Small intestine (tissue), 7 donors: ENCODE data around the gene TMCC2. TPM values are rescaled to one million over a fixed set of nuclear protein-coding genes. Genes with fewer than 3 reads are reported as not detected.

ENCODE experiments used
- DNase-seq, 2 donors: peaks; one replicate each; pipeline versions ENCODE4 v3.0.0 to v3.0.0-alpha.2; 2013
- FAIRE-seq: peaks from 2 replicates; lab custom pipeline; 2012; peaks lifted over from hg19 to GRCh38; lab: Jason Lieb, UNC
- H3K27ac ChIP-seq, 3 donors: one replicate each; pipeline ENCODE4 v1.5.1; 2013; ENCODE audit warnings: low read length in 2 of 3, mild to moderate bottlenecking in 2 of 3, control low read depth in 1 of 3, inconsistent platforms in 1 of 3, low read depth in 1 of 3, moderate library complexity in 1 of 3
- H3K27me3 ChIP-seq, 3 donors: one replicate each; pipeline ENCODE4 v1.6.1; 2013; ENCODE audit warnings: low read length in 3 of 3, inconsistent platforms in 1 of 3; ENCODE audit not compliant: control insufficient read depth in 3 of 3, insufficient read depth in 3 of 3
- H3K36me3 ChIP-seq, 3 donors: one replicate each; pipeline ENCODE4 v1.6.1; 2013; ENCODE audit warnings: low read length in 3 of 3, inconsistent platforms in 1 of 3, low read depth in 1 of 3, mild to moderate bottlenecking in 1 of 3, moderate library complexity in 1 of 3; ENCODE audit not compliant: control insufficient read depth in 3 of 3, insufficient read depth in 2 of 3
- H3K4me1 ChIP-seq, 3 donors: one replicate each; pipeline ENCODE4 v1.6.1; 2013; ENCODE audit warnings: low read length in 2 of 3, inconsistent platforms in 1 of 3, low read depth in 1 of 3, mild to moderate bottlenecking in 1 of 3, moderate library complexity in 1 of 3; ENCODE audit not compliant: control insufficient read depth in 3 of 3, insufficient read depth in 2 of 3
- H3K4me3 ChIP-seq, 3 donors: one replicate each; pipeline ENCODE4 v1.5.1; 2013; ENCODE audit warnings: low read length in 3 of 3, control low read depth in 1 of 3, inconsistent platforms in 1 of 3, low read depth in 1 of 3, mild to moderate bottlenecking in 1 of 3, moderate library complexity in 1 of 3
- H3K9me3 ChIP-seq, 2 donors: one replicate each; pipeline ENCODE4 v1.6.1; 2013; ENCODE audit warnings: low read depth in 1 of 2, low read length in 1 of 2; ENCODE audit not compliant: control insufficient read depth in 2 of 2, insufficient read depth in 1 of 2
- WGBS, 3 donors: extraction: QIAGEN DNeasy Blood & Tissue Kit; methylation state at CpG; one replicate each; pipeline ENCODE4 v1.1.7; 2013; 5-methylcytosine and 5-hydroxymethylcytosine counted together
- polyA plus RNA-seq, 4 donors: library from polyadenylated mRNA; stranded (reverse) in 3 of 4; unstranded in 1 of 4; fragments of 200-250 nt in 3 of 4; fragments of 120-200 nt in 1 of 4; gene quantifications; one replicate each; pipeline versions ENCODE4 v1.2.1 to v1.2.3, GENCODE V29; 2013
- donor health status: healthy with polysubstance abuse.
- donor health status: control.
- donor health status: control.
- donor health status: Bipolar disorder and iron deficiency.
- donor health status: healthy.

The TMCC2 gene
- polyA plus RNA-seq, 4 donors: 0.54 to 1.7 (median 0.96) TPM

DNA sequence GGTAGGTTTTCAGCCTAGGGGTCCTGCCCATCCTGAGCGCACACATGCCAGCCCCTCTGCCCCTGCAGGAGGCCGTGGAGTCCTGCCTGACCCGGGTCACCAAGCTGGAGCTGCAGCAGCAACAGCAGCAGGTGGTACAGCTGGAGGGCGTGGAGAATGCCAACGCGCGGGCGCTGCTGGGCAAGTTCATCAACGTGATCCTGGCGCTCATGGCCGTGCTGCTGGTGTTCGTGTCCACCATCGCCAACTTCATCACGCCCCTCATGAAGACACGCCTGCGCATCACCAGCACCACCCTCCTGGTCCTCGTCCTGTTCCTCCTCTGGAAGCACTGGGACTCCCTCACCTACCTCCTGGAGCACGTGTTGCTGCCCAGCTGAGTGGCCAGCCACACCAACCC lies 44.0 kb downstream of the TMCC2 start:
- DNase-seq (no peak), FAIRE-seq (no peak)
- 65 to 87% (median 78%) methylated on average over 18 of the region's 18 CpGs for WGBS, 3 donors
- peaks cover 0 to 6% (median 0%) of the 10 kb centered on the region in 3 donors for H3K4me1 ChIP-seq
- peaks cover 0 to 13% (median 0%) of the 10 kb centered on the region in 3 donors for H3K36me3 ChIP-seq
- H3K4me3 ChIP-seq: no peak overlapping the region
- H3K9me3 ChIP-seq: no peaks in the 10 kb centered on the region
- H3K27ac ChIP-seq: no peak overlapping the region
- H3K27me3 ChIP-seq: no peaks in the 10 kb centered on the region

DNA sequence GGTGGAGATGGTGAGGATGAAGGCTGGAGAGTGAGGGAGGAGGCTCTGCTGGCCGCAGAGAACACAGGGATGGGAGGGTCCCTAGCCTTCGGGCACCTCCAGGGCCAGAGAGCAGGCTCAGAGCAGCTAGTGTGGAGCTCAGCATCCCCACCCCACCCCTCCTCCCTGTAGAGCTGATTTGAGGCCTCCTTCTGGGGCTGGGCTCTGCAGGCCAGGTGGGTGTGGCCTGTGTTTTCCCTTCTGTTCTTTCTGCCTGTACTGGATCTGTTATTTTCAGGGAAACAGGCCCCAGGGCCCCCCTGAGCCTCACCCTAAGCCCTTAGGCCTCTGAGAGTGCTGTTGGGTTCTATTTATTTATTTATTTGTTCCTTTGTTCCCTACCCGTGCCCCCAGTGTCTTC lies 44.8 kb downstream of the TMCC2 start:
- Histone ChIP-seq H3K27me3 (no peaks in the 10 kb centered on the region), H3K4me1 (peaks cover 0 to 6% (median 0%) of the 10 kb centered on the region in 3 donors), H3K9me3 (no peaks in the 10 kb centered on the region), H3K36me3 (peaks cover 0 to 13% (median 0%) of the 10 kb centered on the region in 3 donors), H3K27ac (no peak overlapping the region), H3K4me3 (no peak overlapping the region)
- no peak for DNase-seq
- FAIRE-seq: no peak
- WGBS, 3 donors: 79 to 82% (median 81%) methylated on average over 3 of the region's 3 CpGs

DNA sequence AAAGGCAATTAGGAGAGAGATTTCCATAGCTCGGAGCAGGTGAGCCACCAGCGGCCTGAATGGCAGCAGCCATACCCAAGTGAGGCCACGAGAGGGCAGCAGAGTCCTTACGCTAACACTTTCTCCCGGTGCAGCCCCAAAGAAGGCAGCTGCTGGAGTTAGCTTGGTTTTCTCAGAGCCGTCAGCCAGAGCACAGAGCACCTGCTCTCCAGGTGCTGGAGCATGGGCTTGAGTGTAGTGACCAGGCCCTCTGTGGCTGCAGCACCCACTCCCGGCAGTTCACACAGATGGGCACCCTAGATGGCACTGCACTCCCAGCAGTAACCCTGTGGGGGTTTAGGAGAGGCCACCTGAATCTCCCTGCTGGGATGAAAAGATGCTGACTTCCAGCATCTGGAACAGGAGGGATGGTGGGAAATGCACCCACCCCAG lies 45.8 kb downstream of the TMCC2 start:
- H3K27ac ChIP-seq: no peak overlapping the region
- FAIRE-seq (no peak), DNase-seq (peak; percentile 85 to 90)
- no peak overlapping the region for H3K4me3 ChIP-seq
- peaks cover 0 to 13% (median 0%) of the 10 kb centered on the region in 3 donors for H3K36me3 ChIP-seq
- WGBS, 3 donors: 2 to 9% (median 5%) methylated on average over 4 to 7 of the region's 7 CpGs
- no peaks in the 10 kb centered on the region for H3K27me3 ChIP-seq
- H3K4me1 ChIP-seq: peaks cover 0 to 6% (median 0%) of the 10 kb centered on the region in 3 donors
- no peaks in the 10 kb centered on the region for H3K9me3 ChIP-seq

DNA sequence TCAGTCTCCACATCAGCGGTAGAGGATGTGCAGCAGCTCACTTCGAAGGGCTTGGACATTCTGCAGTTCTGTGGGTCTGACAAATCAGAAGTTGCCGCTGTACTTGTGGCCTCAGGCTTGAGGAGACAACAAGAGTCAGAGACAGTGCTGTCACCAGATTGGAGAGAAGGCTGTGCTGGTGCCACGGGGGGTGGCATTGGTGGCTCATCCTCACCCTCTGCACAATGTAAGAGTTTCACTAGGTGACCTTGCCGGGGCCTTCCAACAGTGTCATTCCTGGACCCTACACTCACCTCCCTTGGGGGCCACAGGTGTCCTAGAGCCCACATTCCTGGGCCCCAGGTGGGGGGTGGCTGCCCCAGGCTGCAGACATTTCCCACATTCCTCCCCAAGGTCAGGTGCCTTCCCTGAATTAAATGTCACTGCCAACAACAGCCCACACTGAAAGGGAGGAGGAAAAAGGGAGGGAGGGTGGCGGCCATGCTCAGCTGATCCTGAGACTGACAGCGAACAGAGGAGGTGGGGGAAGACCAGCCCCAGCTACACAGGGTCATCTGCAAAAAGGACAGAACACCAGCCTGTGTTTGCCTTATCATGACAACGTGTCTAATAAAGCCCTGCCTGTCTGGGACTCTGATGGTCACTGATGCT lies 46.4 kb downstream of the TMCC2 start:
- H3K27me3 ChIP-seq: no peaks in the 10 kb centered on the region
- no peak overlapping the region for H3K27ac ChIP-seq
- H3K36me3 ChIP-seq: peaks cover 0 to 13% (median 0%) of the 10 kb centered on the region in 3 donors
- H3K4me3 ChIP-seq: no peak overlapping the region
- peaks cover 0 to 6% (median 0%) of the 10 kb centered on the region in 3 donors for H3K4me1 ChIP-seq
- 64 to 79% (median 64%) methylated on average over 8 of the region's 8 CpGs for WGBS, 3 donors
- DNase-seq (no peak), FAIRE-seq (no peak)
- H3K9me3 ChIP-seq: no peaks in the 10 kb centered on the region

DNA sequence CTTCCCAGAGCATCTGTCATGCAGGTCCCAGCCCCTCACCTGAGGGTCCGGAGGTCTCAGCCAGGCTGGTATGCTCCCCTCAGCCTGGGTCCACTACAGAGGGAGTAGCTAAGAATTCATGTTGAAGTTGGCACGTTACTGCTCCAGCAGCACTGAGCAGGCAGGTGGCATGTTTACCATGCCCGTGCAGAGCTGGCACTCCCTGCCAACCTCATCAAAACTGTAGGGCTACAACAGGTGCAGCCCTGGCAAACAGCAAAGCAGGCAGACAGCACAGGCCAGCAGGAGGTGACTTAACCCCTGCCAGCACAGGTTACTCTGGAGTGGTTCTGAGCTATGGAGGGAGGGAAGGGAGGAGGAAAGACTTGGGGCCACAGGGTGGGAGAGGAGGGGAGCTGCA lies 47.4 kb downstream of the TMCC2 start:
- DNase-seq (peak in 1 of 2 donors; percentile 72), FAIRE-seq (no peak)
- H3K4me1 ChIP-seq: peaks cover 0 to 6% (median 0%) of the 10 kb centered on the region in 3 donors
- no peak overlapping the region for H3K4me3 ChIP-seq
- H3K36me3 ChIP-seq: peaks cover 0 to 10% (median 0%) of the 10 kb centered on the region in 3 donors
- H3K27ac ChIP-seq: peak overlapping the region in 1 of 3 donors; percentile 28
- no peaks in the 10 kb centered on the region for H3K27me3 ChIP-seq
- WGBS, 3 donors: 19 to 58% (median 32%) methylated on average over 3 of the region's 3 CpGs
- H3K9me3 ChIP-seq: no peaks in the 10 kb centered on the region

DNA sequence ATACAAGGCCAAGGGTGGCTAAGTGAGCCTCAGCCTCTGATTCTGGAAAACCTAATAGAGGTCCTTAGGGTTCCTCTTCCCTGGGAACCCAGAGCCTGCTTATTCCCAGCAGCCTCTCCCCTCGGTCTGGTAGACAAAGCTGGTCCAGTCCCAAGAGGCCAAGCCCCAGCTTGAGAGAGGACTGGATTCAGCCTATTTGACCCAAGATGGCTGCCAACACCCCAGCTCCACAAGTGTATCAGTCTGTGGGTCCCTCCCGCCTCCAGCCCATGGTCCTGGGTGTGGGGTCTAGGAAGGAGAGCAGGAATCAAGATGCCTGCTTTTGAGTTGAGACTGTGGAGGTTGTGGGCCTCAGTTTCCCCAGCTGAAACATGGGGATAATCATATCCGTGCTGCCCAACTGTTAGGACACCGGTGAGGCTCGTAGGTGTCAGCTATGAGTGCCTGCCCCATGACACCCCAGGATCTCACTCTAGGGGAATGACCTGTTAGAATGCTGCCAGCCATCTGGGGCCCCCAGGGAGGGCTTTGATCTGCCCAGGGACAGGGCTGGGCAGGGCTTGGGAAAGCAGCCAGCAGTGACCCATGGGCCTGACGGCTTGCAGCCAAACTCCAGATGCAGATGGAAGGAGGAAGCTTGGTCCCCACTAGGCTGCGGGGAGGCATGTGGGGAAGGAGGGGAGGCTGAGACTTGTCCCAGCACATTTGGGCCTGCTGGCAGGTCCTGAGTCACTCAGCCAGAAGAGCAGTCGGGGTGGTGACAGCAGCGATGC lies 48.4 kb downstream of the TMCC2 start:
- H3K4me1 ChIP-seq: peaks cover 0 to 6% (median 0%) of the 10 kb centered on the region in 3 donors
- H3K36me3 ChIP-seq: peaks cover 0 to 10% (median 0%) of the 10 kb centered on the region in 3 donors
- no peaks in the 10 kb centered on the region for H3K27me3 ChIP-seq
- no peaks in the 10 kb centered on the region for H3K9me3 ChIP-seq
- H3K27ac ChIP-seq: no peak overlapping the region
- no peak overlapping the region for H3K4me3 ChIP-seq
- DNase-seq (no peak), FAIRE-seq (no peak)
- 86 to 93% (median 87%) methylated on average over 8 to 9 of the region's 9 CpGs for WGBS, 3 donors

DNA sequence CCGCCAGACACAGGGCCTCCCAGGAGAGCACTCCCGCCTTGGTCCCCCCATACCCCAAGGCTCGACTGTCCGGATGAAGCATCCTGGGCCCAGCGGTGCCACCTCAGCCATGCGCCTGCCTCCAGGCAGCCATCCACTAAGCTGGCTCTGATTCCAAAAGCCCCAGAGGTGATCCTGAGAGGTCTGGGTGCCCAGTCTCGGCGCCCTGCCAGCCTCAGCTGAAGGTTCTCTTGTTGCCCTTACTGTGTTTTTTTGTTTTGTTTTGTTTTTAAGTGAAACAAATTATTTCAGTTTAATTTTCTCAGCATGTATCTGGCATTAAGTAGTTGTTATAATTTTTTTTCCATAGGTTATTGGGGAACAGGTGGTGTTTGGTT lies 48.9 kb downstream of the TMCC2 start:
- Histone ChIP-seq H3K4me1 (peaks cover 0 to 6% (median 0%) of the 10 kb centered on the region in 3 donors), H3K4me3 (no peak overlapping the region), H3K27me3 (no peaks in the 10 kb centered on the region), H3K9me3 (no peaks in the 10 kb centered on the region), H3K36me3 (peaks cover 0 to 8% (median 0%) of the 10 kb centered on the region in 3 donors), H3K27ac (no peak overlapping the region)
- FAIRE-seq (no peak), DNase-seq (no peak)
- 84 to 88% (median 87%) methylated on average over 8 of the region's 8 CpGs for WGBS, 3 donors

DNA sequence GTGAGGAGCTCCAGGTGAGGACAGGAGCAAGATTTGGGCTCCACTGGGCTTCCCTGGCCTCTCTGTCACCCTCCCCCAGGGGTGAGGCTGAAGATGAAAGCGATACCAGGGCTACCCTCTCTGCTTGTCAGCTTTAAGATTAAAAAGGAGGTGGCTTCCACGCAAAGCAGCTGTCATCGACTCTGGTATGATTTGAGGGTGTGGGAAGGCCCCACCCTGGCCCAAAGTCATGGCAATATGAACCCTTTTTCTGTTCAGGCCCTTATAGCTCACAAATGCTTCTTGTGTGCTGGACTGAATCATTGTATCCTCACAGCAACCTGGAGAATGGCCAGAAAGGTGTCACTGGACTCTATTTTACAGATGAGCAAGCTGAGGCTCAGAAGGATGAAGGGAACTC lies 52.2 kb downstream of the TMCC2 start:
- Histone ChIP-seq H3K9me3 (no peaks in the 10 kb centered on the region), H3K36me3 (no peaks in the 10 kb centered on the region), H3K4me3 (no peak overlapping the region), H3K27ac (peak overlapping the region in 1 of 3 donors; percentile 13), H3K4me1 (peaks cover 1 to 9% (median 3%) of the 10 kb centered on the region in 3 donors), H3K27me3 (no peaks in the 10 kb centered on the region)
- no peak for FAIRE-seq
- peak in 1 of 2 donors; percentile 44 for DNase-seq
- 39 to 53% (median 45%) methylated on average over 3 of the region's 3 CpGs for WGBS, 3 donors
